ENCODE measurements around the gene MAP4K4. TPM values are rescaled to one million over a fixed set of nuclear protein-coding genes. Genes with fewer than 3 reads are reported as not detected.

The MAP4K4 gene
- total and polyA plus RNA-seq, 2 experiments from 2014 or later: 20.3 to 115 TPM

GRCh38 chr2:101751276-101751815, 53.8 kb downstream of the MAP4K4 start:
- WGBS, 2 experiments (ENCODE audit: low coverage in 1 of 2, low lambda C conversion rate in 2 of 2, missing lambda C conversion rate in 2 of 2): 60 to 62% methylated on average over 2 of the region's 2 CpGs
- TF ChIP-seq EZH2 (IDR thresholded peaks at IDR 0.05; ENCODE audit: insufficient read depth, poor library complexity, severe bottlenecking): no peak
- no peak for TF ChIP-seq EZH2phosphoT487 (IDR thresholded peaks at IDR 0.05; ENCODE audit: insufficient read depth, low read depth)
- in situ Hi-C loops (cut with MboI): no loop called here
- H3K9me2 ChIP-seq (ENCODE audit: insufficient read depth): no peaks in the 10 kb centered on the region
- H3K9me3 ChIP-seq (ENCODE audit: low read depth): no peaks in the 10 kb centered on the region
- H3K27ac ChIP-seq: no peak overlapping the region
- H3K36me3 ChIP-seq (ENCODE audit: low read depth): no peaks in the 10 kb centered on the region
- no peak overlapping the region for H3K9ac ChIP-seq
- peaks cover 84% of the 10 kb centered on the region for H3K79me2 ChIP-seq (ENCODE audit: insufficient read depth)
- no peak overlapping the region for H3K4me3 ChIP-seq
- H3K4me2 ChIP-seq (ENCODE audit: unreplicated experiment): no peak overlapping the region
- peaks cover 56% of the 10 kb centered on the region for H3F3A ChIP-seq (ENCODE audit: insufficient read depth)
- DNase-seq: no peak
- H3K27me3 ChIP-seq (replicated peaks; ENCODE audit: insufficient read depth): no peaks in the 10 kb centered on the region
- H4K20me1 ChIP-seq (ENCODE audit: insufficient read depth): peaks cover 31% of the 10 kb centered on the region
- H3K4me1 ChIP-seq (ENCODE audit: insufficient read depth): peaks cover 65% of the 10 kb centered on the region
- H2AFZ ChIP-seq: no peak overlapping the region

GRCh38 chr2:101751875-101752619, 54.5 kb downstream of the MAP4K4 start:
- H3K9ac ChIP-seq: no peak overlapping the region
- in situ Hi-C loops (cut with MboI): no loop called here
- H3K36me3 ChIP-seq (ENCODE audit: low read depth): no peaks in the 10 kb centered on the region; the same call in 1 of the 2 replicates
- no peaks in the 10 kb centered on the region for H3K27me3 ChIP-seq (replicated peaks; ENCODE audit: insufficient read depth)
- peak; percentile 36 for DNase-seq
- H3K9me3 ChIP-seq (ENCODE audit: low read depth): no peaks in the 10 kb centered on the region
- peaks cover 84% of the 10 kb centered on the region for H3K79me2 ChIP-seq (ENCODE audit: insufficient read depth)
- TF ChIP-seq EZH2 (IDR thresholded peaks at IDR 0.05; ENCODE audit: insufficient read depth, poor library complexity, severe bottlenecking): no peak
- TF ChIP-seq EZH2phosphoT487 (IDR thresholded peaks at IDR 0.05; ENCODE audit: insufficient read depth, low read depth): no peak
- H3K4me1 ChIP-seq (ENCODE audit: insufficient read depth): peaks cover 58% of the 10 kb centered on the region
- H3K4me3 ChIP-seq: no peak overlapping the region
- H3K9me2 ChIP-seq (ENCODE audit: insufficient read depth): no peaks in the 10 kb centered on the region
- 48 to 59% methylated on average over 3 of the region's 3 CpGs for WGBS, 2 experiments (ENCODE audit: low coverage in 1 of 2, low lambda C conversion rate in 2 of 2, missing lambda C conversion rate in 2 of 2)
- H3F3A ChIP-seq (ENCODE audit: insufficient read depth): peaks cover 55% of the 10 kb centered on the region
- H2AFZ ChIP-seq: no peak overlapping the region
- no peak overlapping the region for H3K27ac ChIP-seq
- peaks cover 31% of the 10 kb centered on the region for H4K20me1 ChIP-seq (ENCODE audit: insufficient read depth)
- H3K4me2 ChIP-seq (ENCODE audit: unreplicated experiment): peak overlapping the region; percentile 40

GRCh38 chr2:101752716-101753616, 55.5 kb downstream of the MAP4K4 start:
- in situ Hi-C loops (cut with MboI): no loop called here
- H3K9ac ChIP-seq: no peak overlapping the region
- 39 to 41% methylated on average over 5 of the region's 5 CpGs for WGBS, 2 experiments (ENCODE audit: low coverage in 1 of 2, low lambda C conversion rate in 2 of 2, missing lambda C conversion rate in 2 of 2)
- TF ChIP-seq EZH2 (IDR thresholded peaks at IDR 0.05; ENCODE audit: insufficient read depth, poor library complexity, severe bottlenecking) (no peak), EZH2phosphoT487 (IDR thresholded peaks at IDR 0.05; ENCODE audit: insufficient read depth, low read depth) (no peak)
- no peaks in the 10 kb centered on the region; the same call in 1 of the 2 replicates for H3K36me3 ChIP-seq (ENCODE audit: low read depth)
- no peaks in the 10 kb centered on the region for H3K9me3 ChIP-seq (ENCODE audit: low read depth)
- H3K4me2 ChIP-seq (ENCODE audit: unreplicated experiment): peak overlapping the region; percentile 40
- H3F3A ChIP-seq (ENCODE audit: insufficient read depth): peaks cover 54% of the 10 kb centered on the region
- H3K4me3 ChIP-seq: no peak overlapping the region
- H3K4me1 ChIP-seq (ENCODE audit: insufficient read depth): peaks cover 56% of the 10 kb centered on the region
- no peak overlapping the region for H3K27ac ChIP-seq
- peaks cover 31% of the 10 kb centered on the region for H4K20me1 ChIP-seq (ENCODE audit: insufficient read depth)
- no peaks in the 10 kb centered on the region for H3K27me3 ChIP-seq (replicated peaks; ENCODE audit: insufficient read depth)
- peak; percentile 46 for DNase-seq
- peaks cover 84% of the 10 kb centered on the region for H3K79me2 ChIP-seq (ENCODE audit: insufficient read depth)
- H2AFZ ChIP-seq: no peak overlapping the region
- H3K9me2 ChIP-seq (ENCODE audit: insufficient read depth): no peaks in the 10 kb centered on the region

GRCh38 chr2:101753720-101754490, 56.4 kb downstream of the MAP4K4 start:
- Histone ChIP-seq H3K27ac (peak overlapping the region; percentile 64), H3K9ac (no peak overlapping the region), H3K4me3 (no peak overlapping the region), H2AFZ (no peak overlapping the region), H3K27me3 (replicated peaks; ENCODE audit: insufficient read depth) (no peaks in the 10 kb centered on the region), H3K9me3 (ENCODE audit: low read depth) (no peaks in the 10 kb centered on the region), H3F3A (ENCODE audit: insufficient read depth) (peaks cover 58% of the 10 kb centered on the region), H3K4me2 (ENCODE audit: unreplicated experiment) (peak overlapping the region; percentile 6), H3K79me2 (ENCODE audit: insufficient read depth) (peaks cover 88% of the 10 kb centered on the region), H4K20me1 (ENCODE audit: insufficient read depth) (peaks cover 31% of the 10 kb centered on the region), H3K9me2 (ENCODE audit: insufficient read depth) (no peaks in the 10 kb centered on the region), H3K4me1 (ENCODE audit: insufficient read depth) (peaks cover 61% of the 10 kb centered on the region), H3K36me3 (ENCODE audit: low read depth) (no peaks in the 10 kb centered on the region; the same call in 1 of the 2 replicates)
- 97 to 99% methylated on average over 5 of the region's 5 CpGs for WGBS, 2 experiments (ENCODE audit: low coverage in 1 of 2, low lambda C conversion rate in 2 of 2, missing lambda C conversion rate in 2 of 2)
- in situ Hi-C loops (cut with MboI): no loop called here
- no peak for DNase-seq
- TF ChIP-seq EZH2 (IDR thresholded peaks at IDR 0.05; ENCODE audit: insufficient read depth, poor library complexity, severe bottlenecking) (no peak), EZH2phosphoT487 (IDR thresholded peaks at IDR 0.05; ENCODE audit: insufficient read depth, low read depth) (no peak)

Data from GM23248 (cell line).